HG03571 (cell line): ENCODE measurements around the gene VDAC2.
"Not testable (repeated sequence)": the region's sequence is repeated elsewhere in the genome, so short reads cannot be mapped to it uniquely, and the experiment has no call there.

Experiments used
- ATAC-seq: cut with Tn5 transposase; IDR thresholded peaks from one replicate; pipeline ENCODE4 v1.9.1; 2021; ENCODE audit not compliant: unreplicated experiment

The VDAC2 gene, protein sequence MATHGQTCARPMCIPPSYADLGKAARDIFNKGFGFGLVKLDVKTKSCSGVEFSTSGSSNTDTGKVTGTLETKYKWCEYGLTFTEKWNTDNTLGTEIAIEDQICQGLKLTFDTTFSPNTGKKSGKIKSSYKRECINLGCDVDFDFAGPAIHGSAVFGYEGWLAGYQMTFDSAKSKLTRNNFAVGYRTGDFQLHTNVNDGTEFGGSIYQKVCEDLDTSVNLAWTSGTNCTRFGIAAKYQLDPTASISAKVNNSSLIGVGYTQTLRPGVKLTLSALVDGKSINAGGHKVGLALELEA

DNA sequence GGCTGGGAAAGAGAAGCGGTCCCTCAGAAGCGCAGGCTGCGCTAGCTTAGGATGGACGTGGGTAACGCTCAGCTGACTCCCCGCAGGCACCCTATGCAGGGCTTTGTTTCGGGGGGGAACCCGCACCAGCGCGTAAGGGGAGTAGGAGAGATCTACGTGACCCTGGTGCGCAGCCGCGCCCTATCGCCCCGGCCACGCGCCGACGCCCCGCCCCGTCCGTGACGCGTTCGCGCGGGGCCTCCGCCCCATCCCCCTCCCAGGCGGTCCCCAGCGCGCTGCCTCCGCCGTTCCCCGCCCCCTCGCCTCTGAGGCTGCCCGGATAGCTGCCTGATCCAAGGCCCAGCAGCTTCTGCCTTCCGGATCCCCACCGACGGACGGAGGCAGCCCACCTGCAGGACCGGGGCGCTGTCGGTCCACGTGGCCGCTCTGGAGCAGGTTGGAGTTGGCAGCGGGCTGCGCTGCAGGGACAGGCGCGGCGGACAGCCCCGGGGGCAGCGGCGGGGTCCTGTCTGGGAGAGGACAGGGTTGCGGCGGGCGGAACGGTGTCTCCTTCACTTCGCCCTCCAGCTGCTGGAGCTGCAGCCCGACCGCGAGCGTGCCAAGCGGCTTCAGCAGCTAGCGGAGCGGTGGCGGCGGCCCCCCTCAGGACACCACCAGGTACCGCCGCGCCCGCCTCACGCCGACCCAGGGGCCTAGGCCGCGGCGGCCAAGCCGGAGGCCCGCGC is at the start of gene VDAC2:
VDAC2 (plus strand) TSS at position 515 of the 725 bp plus-strand sequence. CDS start 363 bp downstream, outside the sequence.
- peak; percentile 80 for ATAC-seq

DNA sequence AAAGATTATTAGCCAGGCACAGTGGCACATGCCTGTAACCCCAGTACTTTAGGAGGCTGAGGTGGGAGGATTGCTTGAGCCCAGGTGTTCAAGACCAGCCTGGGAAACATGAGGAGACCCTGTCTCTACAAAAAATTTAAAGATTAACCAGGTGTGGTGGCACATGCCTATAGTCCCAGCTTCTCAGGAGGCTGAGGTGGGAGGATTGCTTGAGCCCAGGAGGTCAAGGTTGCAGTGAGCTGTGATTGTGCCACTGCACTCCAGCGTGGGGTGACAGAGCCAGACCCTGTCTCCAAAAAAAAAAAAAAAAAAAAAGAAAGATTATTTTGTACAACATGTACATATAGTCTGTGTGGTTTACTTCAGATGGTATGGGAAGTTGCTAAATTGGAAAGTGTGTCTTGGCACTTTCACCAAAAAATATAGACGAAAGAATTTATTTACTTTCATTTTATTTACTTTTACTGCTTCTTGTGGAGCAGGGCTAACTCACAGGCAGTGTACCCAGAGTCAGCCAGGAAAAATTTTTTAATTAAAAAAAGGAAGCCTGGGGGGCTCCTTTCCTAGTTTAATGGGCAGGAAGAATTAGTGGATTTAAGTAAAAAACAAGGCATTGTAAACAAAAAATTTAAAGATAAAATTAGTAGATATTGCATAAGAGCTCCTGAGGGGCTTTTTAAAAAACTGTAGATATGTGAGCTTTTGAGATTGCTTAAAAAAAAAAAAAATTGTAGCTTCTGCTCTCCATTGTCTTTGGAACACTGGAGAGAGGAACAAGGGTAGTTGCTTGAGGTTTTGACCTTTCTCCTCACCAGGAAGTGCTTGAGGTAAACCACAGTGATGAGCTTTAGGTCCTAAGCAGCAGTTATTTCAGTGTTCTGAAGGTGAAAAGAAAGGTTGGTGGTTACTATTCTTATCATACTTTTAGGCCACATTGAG is 44.6 kb upstream of the VDAC2 start:
- peak; percentile 77 for ATAC-seq

DNA sequence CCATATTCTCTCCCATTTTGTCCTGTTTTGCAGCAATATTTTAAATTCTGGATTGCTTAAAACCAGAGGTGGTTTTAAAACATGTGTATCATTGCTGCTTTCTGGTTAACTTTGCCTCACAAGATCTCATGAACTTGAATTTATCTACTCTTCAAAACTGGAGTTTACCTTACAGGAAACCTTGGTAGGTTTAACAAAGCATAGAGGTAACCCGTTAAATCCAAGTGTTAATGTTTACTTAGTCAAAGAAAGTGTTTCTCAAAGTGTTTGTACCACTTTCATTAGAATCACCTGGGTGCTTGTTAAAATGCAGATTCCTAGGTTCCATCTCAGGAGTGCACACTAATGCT is 44.0 kb upstream of the VDAC2 start:
- ATAC-seq: peak; percentile 32

DNA sequence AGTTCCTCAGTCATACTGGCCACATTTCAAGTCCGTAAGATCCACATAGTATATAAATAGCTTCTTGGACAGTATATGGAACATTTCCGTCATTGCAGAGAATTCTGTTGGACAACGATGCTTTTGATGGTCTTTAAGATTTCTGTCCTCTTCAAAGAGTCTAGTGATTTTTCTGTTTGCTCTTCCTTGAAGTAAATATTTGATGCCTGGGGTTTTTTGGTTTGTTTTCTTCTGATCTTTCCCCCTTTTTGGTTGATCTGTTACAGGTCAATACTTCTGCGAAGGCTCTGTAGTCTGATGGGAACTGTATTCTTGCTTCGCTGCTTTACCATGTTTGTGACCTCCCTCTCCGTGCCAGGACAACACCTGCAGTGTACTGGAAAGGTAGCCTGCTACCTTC is 42.3 kb upstream of the VDAC2 start:
- no peak for ATAC-seq

DNA sequence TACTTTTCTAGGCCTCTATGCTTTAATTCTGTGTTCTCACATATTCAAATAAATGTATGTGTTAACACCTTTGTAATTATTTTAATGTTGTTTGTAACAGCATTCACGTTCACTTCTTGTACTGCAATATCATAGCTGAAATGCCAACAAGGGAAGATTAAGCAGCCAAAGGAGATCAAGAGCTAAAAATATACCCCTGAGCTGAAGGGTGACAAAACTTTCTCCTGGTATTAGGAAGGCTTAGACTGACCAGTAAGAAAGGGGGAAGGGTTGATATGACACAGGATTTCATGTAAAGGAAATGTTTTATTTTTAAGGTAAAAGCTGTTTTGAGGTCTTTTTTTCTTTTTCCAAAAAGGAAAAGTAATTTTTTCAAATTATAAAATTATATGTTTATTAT is 40.4 kb upstream of the VDAC2 start:
- no peak for ATAC-seq

DNA sequence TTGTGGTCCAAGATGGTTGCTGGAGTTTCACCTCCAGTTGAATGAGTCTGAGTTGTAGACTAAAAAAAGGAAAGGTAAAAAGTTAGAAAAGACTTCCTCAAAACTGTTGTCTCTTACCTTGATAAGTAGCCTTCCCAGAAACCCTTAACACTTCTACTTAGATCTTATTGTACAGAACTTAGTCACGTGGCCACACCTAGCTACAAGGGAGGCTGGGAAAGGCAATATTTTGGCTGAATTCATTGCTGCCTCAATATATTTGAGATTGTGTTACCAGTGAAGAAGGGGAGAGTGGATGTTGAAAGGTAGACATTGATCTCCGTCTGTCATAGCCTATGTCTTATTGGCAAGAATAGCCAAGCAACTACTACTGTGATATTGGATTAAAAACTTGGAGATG is 35.5 kb upstream of the VDAC2 start:
- ATAC-seq: no peak

DNA sequence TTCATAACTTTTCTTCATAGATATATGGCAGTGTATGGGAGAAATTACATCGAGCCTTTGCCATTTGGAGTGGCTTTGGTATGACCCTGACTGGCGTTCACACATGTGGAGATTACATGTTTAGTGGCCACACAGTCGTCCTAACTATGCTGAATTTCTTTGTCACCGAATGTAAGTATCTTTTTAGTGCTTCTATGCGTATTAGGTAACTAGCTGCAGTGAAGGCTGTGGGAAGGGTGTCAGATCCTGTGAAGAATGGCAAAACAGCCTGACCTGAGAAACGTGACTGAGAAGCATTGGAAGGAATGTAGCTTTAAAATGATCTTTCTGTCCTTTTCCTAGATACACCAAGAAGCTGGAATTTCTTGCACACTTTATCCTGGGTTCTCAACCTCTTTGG is 34.5 kb upstream of the VDAC2 start:
- no peak for ATAC-seq

DNA sequence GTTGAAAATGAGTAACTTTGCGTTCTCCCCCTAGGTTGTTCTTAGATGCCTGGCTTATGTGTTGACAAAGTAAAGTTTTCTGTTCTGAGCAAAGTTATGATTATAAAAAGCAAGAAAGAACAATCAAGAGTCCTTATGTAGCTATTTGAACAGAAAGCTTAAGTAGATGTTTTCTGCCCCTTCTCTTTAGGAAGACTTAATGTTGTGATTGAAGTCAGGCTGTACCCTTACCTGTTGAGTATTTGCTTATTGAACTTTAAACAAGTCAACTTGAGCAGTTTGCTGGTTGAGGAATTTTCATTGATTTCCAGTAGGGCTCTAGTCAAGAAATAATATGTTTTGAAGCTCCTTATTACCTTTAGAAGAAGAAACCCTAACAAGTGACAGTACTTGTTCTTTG is 33.9 kb upstream of the VDAC2 start:
- no peak for ATAC-seq

DNA sequence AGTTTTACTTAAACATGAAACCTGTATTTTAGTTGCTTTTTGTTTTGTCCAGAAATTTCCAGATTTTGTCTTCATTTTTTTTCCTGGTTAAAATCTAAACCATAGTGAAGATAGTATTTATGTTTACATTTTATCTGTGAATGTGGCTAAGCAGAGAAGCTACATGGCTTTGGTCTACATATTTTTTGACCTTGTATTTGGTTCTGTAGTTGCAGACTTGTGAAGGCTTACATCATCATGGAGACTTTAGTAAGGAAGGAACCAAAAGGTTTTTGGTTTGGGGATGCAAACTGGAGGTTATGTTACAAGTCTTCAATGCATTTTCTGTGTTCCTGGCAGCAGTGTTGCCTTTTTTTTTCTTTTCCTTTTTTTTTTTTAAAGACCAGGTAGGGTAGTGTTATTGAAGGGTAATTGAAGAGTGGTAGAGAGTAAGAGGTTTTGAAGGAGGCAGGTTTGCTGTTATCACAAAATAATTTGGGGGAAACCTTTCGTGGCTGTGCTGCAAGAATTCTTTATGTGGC is 30.9 kb upstream of the VDAC2 start:
- ATAC-seq: no peak

DNA sequence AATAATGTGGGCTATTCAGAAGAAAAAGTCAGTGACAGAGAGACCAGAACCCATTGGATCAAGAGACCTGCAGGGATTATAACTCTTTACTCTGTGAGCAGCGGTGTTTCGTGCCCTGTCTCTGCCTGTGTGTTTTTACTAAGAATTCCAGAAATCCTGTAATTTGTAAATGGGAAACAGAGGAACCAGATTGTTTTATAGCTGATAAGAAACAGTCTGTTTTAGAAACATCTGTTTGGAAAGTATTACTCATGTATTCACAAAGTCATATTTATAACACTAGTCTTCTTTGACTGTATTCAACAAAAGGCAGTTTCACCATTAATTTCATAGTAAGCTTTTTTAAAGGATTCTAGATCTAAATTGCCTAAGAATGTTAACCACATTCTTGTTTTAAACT is 30.0 kb upstream of the VDAC2 start:
- no peak for ATAC-seq

DNA sequence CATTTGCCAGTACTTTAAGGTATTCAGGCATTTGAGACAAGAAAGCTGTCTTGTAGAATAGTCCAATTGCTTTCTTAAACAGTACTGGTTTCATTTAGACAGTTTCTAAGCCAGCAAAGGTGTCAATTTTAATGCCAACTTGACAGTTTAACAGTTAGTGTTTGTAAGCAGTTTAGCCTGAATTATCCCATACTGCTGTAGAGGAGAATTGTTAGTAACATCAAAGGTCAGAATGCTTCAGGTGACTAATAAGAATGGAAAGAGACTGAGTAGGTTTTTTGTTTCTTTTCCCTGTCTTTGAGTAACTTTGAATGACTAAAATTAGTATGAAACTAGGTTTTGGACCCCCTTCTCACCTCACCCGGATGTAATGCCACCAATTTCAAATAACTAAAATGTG is 29.5 kb upstream of the VDAC2 start:
- no peak for ATAC-seq

DNA sequence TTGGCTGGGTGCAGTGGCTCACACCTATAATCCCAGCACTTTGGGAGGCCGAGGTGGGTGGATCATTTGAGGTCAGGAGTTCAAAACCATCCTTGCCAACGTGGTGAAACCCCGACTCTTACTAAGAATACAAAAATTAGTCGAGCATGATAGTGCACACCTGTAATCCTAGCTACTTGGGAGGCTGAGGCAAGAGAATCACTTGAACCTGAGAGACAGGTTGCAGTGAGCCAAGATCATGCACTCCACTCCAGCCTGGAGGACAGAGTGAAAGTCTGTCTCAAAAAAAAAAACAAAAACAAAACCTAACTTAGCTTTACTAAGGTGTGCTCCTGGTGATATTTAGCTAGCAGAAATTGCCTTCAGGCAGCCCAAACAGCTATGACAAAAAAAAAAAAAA is 24.3 kb upstream of the VDAC2 start:
- no peak for ATAC-seq

DNA sequence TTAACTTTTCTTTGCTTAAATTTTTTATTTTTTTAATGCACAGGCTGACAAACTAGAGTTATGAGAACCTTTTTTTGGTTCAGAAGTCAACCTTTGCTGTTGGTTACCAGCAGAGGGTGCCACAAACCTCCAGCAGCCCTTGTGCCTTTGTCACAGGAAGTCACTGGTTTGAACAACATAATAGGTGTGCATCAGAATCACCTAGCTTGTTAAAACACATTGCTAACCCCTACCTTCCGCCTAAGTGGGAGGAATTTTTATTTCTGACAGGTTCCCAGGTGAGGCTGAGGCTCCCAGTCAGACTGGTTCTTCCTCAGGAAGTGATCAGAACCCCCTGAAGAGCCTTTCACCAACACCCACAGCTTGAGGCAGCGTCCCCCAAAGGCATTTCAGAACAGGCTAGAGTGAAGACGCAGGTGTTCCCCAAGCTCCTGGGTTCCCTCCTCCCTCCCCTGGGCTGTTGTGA is 22.6 kb upstream of the VDAC2 start:
- ATAC-seq: no peak

DNA sequence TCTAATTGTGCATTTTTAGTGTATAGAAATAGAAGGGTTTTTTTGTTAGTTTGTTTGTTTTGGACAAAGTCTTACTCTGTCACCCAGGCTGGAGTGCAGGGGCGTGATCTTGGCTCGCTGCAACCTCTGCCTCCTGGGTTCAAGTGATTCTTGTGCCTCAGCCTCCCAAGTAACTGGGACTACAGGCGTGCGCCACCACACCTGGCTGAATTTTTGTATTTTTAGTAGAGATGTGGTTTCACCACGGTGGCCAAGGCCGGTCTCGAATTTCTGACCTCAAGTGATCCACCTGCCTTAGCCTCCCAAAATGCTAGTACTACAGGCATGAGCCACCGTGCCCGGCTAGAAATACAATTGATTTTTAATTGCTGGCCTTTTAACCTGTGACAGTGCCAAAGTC is 22.1 kb upstream of the VDAC2 start:
- ATAC-seq: not testable (repeated sequence)

DNA sequence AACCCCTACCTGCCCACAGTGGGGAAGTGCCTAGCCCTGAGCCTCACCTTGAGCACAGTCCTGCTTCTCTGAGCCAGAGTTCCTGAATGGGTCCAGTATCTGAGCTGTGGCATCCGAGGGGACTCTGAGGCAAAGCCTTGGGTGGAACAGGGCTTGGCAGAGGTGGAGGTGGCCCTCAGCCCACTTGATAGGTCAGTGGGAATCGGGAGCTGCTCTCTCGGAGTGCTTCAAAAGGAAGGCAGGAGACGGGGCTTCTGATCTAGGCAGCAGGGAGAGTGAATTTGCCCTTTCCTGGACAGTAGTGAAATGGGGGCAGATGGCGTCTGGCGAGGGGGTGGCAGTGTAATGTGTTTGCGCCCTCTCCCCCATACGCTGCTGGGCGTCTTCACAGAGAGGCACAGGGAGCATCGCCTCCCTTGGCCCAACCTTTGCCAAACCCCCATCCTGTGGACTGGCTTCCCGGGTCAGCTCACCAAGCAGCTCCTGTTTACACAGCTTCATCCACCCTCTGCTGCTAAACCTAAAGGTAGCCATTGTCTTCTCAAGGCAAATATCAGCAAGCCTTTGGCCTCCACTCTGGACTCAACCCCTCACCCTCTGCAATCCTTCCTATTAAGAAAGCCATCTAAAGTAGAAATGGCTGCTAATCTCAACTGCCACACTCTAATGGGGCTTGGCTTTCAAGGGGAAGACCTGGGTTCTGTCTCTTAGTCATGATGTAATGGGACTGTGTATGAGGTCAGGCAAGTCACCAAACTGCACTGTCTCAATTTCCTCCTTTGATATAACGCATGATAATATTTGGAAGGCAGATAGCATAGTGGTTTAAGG is 21.1 kb upstream of the VDAC2 start:
- ATAC-seq: no peak

DNA sequence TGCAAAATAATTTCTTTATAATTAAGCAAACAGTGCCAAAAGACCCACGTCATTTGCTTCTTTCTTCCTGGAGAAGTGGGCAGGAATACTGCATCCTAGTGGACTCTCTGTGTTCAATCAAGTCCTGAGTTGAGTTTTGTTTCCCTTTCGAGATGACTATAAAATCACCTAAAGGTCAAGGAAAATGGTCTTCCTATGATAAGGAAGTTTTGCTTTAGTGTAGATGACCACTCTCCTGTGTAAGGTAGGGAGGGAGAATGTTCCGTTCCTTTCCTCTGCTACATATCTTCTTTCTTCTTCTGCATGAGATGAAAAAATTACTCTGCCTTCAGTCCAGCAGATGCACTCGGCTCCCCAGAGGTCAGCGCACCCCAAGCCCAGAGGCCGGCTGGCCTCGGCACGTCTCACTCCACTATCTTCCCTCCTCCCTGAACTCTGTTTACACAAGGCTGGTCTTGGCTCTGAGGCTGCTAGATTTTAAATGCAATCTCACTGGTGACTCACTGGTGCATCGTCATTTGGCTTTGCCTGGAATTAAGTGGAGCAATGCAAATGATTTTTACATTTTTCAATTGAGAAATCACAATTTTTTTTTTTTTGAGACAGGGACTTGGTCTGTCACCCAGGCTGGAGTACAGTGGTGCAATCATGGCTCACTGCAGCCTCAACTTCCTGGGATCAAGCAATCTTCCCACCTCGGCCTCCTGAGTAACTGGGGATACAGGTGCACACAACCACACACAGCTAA is 18.6 kb upstream of the VDAC2 start:
- no peak for ATAC-seq

DNA sequence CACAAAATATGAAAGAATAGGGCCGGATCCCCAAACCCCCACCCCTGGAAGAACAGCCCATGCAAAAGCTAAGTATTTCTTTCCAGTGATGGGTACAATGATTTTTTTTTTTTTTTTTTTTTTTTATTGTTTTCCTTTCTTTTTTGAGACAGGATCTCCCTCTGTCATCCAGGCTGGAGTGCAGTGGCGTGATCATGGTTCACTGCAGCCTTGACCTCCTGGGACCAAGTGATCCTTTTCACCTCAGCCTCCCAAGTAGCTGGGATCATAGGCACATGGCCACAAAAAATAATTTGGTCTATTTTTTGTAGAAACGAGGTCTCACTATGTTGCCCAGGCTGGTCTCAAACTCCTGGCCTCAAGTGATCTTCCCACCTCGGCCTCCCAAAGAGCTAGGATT is 16.0 kb upstream of the VDAC2 start:
- ATAC-seq: not testable (repeated sequence)

DNA sequence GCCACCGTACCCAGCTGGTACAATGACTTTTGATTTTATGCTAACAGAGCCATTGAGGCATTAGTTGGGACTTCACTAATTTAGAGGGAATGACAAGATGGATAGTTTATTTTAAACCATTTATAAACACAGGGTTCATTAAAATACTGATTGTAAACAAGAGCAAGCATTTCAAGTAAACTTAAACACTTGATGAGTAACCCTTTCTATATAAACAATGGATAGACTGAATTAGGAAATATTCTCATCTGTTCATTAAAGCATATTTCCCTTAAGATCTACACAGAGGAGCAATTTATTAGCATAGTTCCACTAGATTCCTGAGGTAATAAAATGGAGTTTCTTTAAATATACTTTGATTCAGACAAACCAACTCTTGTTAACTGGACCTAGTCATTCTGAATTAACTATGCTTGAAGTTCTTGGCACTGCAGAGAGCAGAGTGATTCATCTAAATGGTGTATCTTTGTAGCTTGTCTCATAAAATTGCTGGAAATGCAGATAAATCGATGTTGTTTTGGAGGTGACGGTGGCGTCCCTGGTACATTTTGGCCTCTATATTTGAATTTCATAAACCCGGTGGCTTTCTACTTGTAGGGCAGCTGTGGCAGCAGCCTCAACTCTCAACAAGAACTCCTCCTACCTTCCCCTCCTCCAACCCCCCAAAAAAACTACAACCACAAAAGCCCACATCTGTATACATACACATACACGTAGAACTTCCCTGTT is 15.4 kb upstream of the VDAC2 start:
- no peak for ATAC-seq

DNA sequence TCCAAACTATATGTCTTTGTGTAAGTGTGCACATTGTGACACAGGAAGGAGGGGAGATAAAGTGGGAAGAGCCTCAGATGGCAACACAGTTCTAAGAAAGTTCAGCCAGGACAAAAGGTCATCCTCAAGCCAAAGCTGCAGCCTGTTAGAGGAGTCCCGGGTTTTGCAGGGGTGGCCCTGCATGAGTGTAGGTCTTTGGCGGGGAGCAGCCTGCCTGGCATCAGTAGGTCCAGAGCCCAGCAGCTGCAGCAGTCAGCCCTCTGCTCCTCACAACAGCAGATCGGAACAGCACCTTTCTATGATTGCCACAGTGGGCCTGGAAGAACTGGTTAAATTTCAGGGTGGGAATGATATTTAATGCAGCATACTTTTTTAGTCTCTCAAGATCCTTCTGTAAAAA is 13.5 kb upstream of the VDAC2 start:
- no peak for ATAC-seq
